Cerebellar cortex (tissue), 1 donor: ENCODE results near the gene OPALIN.
A peak's percentile ranks its signal among the peaks of the same experiment; 100 is the strongest.

Source experiments
- DNase-seq: peaks from one replicate; pipeline ENCODE4 v3.0.0-alpha.2; 2015; ENCODE audit warnings: low spot score

OPALIN gene

GRCh38 chr10:96358851-96359540, at the start of gene OPALIN:
Gene OPALIN, minus strand, starts transcription at chr10:96359002. Its CDS starts 106 bp downstream, at chr10:96358896.
- no peak for DNase-seq

- no peak for DNase-seq
These were observed 49.4 kb upstream of the OPALIN start for GRCh38 chr10:96408201-96408600.

- DNase-seq = no peak
These were observed 48.8 kb upstream of the OPALIN start for GRCh38 chr10:96407560-96408069.

DNA sequence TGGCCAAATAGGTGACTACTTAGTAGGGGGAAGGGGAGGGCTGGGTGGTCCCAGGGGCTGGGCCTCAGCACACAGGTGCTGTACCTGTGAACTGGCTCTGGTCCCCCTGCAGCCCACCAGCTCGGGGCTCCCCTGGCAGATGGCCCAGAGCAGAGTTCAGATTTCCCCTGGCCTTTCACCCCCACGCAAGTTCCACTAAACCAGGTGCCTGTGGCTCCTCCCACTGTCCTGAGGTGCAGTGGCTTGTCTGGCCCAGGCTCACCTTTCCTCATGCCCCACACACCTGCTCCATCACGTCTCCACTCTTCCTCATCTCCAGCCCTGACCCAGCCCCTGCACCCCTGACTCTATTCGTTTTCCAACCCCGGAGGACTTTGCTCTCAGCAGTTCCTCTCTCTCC, 47.3 kb upstream of the OPALIN start:
- DNase-seq = no peak

DNA sequence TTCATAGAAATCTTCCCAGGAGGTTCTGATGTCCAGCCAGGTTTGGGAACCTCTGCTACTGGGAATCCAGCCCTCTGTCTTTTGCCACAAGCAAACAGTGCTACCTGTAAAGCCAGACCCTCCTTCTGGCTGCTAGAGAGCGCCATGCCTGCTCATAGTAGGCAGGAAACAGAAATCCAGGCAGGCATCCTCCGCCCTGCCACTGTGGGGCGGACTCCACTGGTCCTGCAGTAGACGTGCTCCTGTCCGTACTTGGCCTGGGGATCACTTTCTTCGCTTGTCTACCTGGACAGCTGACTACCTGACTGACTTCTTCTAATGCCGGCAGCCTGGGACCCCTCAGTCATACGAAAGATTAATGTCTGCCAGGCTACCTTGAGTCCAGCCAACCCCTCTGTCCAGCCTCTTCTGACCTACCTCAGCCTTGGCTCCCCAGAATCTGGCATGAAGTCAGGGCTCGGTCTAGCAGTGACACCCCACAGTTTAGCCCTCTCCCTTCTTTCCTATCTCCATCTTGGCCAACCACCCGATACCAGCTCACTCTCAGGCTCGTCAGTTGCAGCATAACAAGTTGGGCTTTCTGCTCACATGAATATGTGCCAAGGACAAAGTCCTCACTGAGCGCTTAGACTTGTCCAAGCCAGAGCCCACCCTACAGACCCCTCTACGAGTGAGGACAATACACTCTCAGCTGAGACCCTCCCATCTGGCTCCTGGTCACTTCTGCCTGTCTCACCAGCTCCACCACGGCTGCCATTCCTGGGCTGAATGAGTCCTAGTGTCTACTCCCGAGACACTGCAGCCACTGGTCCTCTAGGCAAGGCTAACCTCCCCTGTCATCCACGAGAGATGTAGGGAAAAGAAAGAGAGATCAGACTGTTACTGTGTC, 43.9 kb upstream of the OPALIN start:
- no peak for DNase-seq

- no peak for DNase-seq
These were observed 42.2 kb upstream of the OPALIN start for GRCh38 chr10:96401036-96401435.

- no peak for DNase-seq
These were observed 41.7 kb upstream of the OPALIN start for GRCh38 chr10:96400465-96400864.

DNA sequence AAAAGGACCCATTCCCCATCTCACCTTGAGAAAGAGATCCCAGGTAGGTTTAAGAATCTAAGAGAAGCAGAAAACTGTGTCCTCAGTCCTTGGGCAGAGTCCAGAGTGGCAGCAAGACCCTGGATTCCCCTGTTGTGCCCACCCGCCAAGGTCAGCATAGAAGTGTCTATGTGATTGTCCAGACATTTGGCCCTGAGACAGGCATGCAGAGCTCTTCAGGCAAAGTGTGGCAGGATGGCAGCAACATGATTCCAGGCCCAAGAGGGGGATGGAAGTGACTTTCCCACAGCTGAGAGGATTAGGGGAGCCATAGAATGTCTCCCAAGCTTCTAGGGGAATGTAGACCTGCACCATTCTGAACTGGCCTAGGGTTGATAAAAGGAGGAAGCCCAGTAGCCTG, 39.1 kb upstream of the OPALIN start:
- DNase-seq = no peak

- peak; percentile 83 for DNase-seq
These were observed 37.4 kb upstream of the OPALIN start for GRCh38 chr10:96395931-96396877.

GRCh38 chr10:96390460-96390864, 31.7 kb upstream of the OPALIN start:
- DNase-seq = peak; percentile 96

DNA sequence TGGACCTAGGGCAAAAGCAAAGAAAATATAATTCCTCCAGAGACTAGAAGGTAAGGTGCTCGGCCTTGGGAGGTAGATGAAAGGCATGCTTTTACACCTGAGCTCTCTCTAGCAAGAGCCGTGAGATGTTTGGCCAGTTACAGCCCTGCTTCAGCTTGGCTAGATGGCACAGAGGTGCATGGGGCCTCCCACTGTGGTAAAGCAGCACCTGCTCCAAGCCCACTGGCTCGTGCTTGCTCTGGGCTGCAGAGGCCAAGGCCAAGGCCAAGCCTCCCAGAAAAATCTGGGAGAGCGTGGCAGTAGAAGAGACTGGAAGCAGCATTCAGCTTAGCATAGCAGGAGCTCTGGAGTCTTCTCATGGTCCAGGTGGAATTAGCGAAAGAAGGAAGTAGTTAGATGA, 31.0 kb upstream of the OPALIN start:
- DNase-seq = no peak

DNA sequence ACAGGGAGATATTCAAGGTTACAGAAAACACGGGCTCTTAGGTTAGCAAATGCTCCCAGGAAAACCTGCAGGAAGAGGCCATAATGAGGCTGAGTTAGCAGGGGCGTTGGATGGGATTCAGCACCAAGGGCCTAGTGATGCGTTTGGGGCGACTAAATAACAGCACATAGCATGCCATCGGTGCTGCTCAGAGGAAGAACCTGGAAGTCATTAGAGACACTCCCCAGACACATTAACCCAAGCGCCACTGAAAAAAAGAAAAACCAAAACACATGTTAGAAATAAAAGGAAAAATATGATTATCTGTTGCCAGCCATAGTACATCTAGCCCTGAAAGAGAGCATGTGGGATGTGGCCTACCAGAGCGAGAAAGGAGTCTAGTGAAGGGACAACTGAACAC, 28.8 kb upstream of the OPALIN start:
- DNase-seq = no peak

GRCh38 chr10:96387161-96387560, 28.4 kb upstream of the OPALIN start:
- no peak for DNase-seq

DNA sequence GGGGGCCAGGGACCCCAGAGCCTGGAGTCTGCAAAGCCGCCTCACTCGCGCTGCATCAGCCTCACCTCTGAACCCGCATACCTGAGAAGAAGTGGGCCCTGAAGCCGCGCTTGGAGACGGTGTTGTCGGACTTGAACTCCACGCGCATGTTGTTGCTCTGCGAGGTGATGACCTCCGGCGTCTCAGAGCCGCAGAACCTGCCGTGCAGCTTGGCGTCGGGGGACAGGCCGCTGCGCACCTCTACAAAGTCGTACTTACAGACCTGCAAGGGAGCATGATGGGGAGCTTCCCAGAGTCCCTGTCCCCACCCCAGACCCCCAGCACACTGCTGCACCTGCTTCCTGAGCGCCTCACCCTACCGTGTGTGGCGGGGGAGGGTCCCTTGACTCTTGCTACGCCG, 25.7 kb upstream of the OPALIN start:
- no peak for DNase-seq

- DNase-seq = no peak
These were observed 22.0 kb upstream of the OPALIN start for GRCh38 chr10:96380821-96381220.

GRCh38 chr10:96379758-96380157, 21.0 kb upstream of the OPALIN start:
- no peak for DNase-seq

GRCh38 chr10:96378741-96379140, 19.9 kb upstream of the OPALIN start:
- DNase-seq = no peak

GRCh38 chr10:96377816-96378294, 19.1 kb upstream of the OPALIN start:
- DNase-seq = no peak

- DNase-seq = no peak
These were observed 17.7 kb upstream of the OPALIN start for GRCh38 chr10:96376483-96376882.

DNA sequence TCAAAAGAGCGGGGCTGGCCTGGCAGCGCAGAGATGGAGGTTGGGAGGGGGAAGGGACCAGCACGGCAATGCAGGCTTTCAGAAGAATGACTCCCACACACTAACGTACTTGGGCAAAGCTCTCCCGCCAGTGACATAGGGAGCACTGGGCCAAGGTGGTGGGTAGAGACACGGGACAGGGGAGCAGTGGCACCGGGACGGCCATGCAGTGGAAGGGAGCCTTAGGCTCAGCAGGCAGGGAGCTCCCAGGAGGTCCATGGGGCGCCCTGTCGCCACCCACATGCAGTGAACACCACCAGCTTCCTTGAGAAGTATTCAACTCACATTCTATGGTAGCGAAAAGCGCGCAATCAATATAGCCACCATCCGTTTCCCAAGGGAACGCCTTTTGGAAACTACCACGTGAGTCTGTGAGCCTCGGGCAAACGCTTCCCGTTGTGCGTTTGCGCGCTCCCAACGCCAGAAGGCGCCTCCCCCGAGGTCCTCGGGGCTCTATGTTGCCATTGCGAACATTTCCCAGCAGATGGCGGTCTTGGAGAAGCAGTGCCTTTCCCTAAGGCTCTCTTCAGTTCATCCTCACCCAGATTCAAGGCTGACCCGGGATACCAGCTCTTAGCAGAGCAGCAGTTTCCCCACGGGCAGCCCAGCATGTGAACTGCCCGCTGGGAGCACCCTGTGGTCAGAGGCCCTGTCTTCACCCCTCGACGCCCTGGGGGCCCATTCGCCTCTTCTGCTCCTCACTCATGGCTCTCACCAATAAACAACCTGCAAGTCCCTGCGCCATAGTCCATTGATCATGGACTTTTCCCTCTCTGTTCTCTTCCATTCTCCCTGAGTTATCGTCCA, 16.4 kb upstream of the OPALIN start:
- DNase-seq = peak; percentile 93

DNA sequence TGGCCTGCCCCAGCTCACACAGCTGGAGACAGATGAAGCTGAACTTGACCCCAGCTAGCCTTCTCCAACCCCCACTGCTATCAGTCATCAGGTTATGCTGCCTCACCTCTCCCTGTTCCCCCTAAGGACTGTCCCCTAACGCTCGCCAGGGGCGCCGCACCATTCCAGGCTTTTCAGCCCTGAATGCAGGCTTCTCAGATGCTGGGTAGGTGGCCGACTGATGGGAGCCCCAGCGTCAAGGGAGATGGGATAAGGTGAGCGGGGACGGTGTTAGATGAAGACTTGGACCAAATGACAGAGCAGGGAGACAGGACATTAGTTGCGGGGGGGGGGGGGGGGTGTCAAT, 15.8 kb upstream of the OPALIN start:
- no peak for DNase-seq
